SK-N-SH (cell line): ENCODE results near the gene FOXD4L3.
"Not testable (repeated sequence)": the region's sequence is repeated elsewhere in the genome, so short reads cannot be mapped to it uniquely, and the experiment has no call there.

Experiments
- CTCF ChIP-seq: fragments of 200-600 bp; sonication (generic); IDR thresholded peaks from 2 replicates; pipeline ENCODE4 v1.6.1; 2017; ENCODE audit warnings: antibody characterized with exemption, mild to moderate bottlenecking, moderate library complexity
- EP300 ChIP-seq, 2 experiments: IDR thresholded peaks; 2 replicates each; pipeline versions ENCODE4 v1.4.0 to v1.6.1; 2012; ENCODE audit warnings: borderline replicate concordance in 1 of 2, low read depth in 1 of 2, low read length in 1 of 2

GRCh38 chr9:68330531-68331173 lies 28.0 kb downstream of the FOXD4L3 start:
- not testable (repeated sequence) for TF ChIP-seq CTCF; EP300 (IDR thresholded peaks at IDR 0.05; ENCODE audit: borderline replicate concordance in 1 of 2, low read depth in 1 of 2, low read length in 1 of 2)
